PC-9 (cell line): ENCODE results near the gene LIMCH1.

ENCODE experiments used
- EZH2 ChIP-seq: fragments of 200-600 bp; sonication (generic); IDR thresholded peaks from 2 replicates; pipeline ENCODE4 v1.8.0; 2017; ENCODE audit warnings: antibody characterized with exemption, low read depth
- TF ChIP-seq, protein P1 (sequence below): fragments of 200-600 bp; sonication (generic); conservative IDR thresholded peaks from 2 replicates; pipeline ENCODE4 v1.6.1; 2017; ENCODE audit warnings: mixed run types, antibody characterized with exemption, mild to moderate bottlenecking, moderate library complexity

DNA sequence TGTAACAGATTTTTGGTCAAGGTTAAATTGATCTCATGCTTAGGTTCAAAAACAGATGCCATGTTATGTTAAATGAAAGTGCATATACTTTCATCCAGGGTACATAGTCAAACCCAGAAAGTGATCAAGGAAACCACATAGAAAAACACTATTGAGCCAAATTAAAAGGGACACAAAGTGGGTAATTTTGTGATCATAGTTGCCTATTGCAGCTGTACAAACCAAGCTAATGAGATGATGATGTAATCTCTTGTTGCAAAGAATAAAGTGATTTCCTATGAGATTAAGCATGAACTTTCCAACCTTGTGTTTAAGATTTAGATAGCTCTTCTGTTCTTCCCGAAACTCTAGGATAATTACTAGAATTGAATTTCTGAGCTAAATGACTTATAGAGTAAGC is 20.2 kb upstream of the LIMCH1 start:
- no peak for TF ChIP-seq EZH2
- TF ChIP-seq, protein P1, sequence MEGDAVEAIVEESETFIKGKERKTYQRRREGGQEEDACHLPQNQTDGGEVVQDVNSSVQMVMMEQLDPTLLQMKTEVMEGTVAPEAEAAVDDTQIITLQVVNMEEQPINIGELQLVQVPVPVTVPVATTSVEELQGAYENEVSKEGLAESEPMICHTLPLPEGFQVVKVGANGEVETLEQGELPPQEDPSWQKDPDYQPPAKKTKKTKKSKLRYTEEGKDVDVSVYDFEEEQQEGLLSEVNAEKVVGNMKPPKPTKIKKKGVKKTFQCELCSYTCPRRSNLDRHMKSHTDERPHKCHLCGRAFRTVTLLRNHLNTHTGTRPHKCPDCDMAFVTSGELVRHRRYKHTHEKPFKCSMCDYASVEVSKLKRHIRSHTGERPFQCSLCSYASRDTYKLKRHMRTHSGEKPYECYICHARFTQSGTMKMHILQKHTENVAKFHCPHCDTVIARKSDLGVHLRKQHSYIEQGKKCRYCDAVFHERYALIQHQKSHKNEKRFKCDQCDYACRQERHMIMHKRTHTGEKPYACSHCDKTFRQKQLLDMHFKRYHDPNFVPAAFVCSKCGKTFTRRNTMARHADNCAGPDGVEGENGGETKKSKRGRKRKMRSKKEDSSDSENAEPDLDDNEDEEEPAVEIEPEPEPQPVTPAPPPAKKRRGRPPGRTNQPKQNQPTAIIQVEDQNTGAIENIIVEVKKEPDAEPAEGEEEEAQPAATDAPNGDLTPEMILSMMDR, result no peak
